HepG2 (cell line): Measurements from ENCODE around the gene ZNF514. TPM values are rescaled to one million over a fixed set of nuclear protein-coding genes. Genes with fewer than 3 reads are reported as not detected.
A peak's percentile ranks its signal among the peaks of the same experiment; 100 is the strongest.

Experiments used
- BRD4 ChIP-seq: sonication (generic); formaldehyde crosslinking; IDR thresholded peaks from 2 replicates; pipeline ENCODE4 v1.4.0; 2020; ENCODE audit warnings: missing genetic modification reagents
- FIP1L1 ChIP-seq: fragments of 200-400 bp; formaldehyde crosslinking; IDR thresholded peaks from 2 replicates; pipeline ENCODE4 v1.6.1; 2018; ENCODE audit warnings: low read depth, mild to moderate bottlenecking, low read length, moderate library complexity, borderline replicate concordance; ENCODE audit not compliant: insufficient read depth
- FLYWCH1 ChIP-seq: sonication (generic); formaldehyde crosslinking; IDR thresholded peaks from 2 replicates; pipeline ENCODE4 v1.8.1; 2023; ENCODE audit warnings: mild to moderate bottlenecking, missing genetic modification reagents
- GABPB1 ChIP-seq: IDR thresholded peaks from 2 replicates; pipeline ENCODE4 v1.6.1; 2016; ENCODE audit warnings: mild to moderate bottlenecking, missing genetic modification reagents, moderate library complexity, missing compliant biosample characterization
- HOXA7 ChIP-seq: sonication (generic); formaldehyde crosslinking; IDR thresholded peaks from 2 replicates; pipeline ENCODE4 v1.8.1; 2022; ENCODE audit warnings: mild to moderate bottlenecking, missing genetic modification reagents, moderate library complexity
- MEF2D ChIP-seq: sonication (generic); formaldehyde crosslinking; IDR thresholded peaks from 2 replicates; pipeline ENCODE4 v1.5.1; 2020; ENCODE audit warnings: mild to moderate bottlenecking, missing genetic modification reagents
- MTERF4 ChIP-seq: sonication (generic); formaldehyde crosslinking; IDR thresholded peaks from 2 replicates; pipeline ENCODE4 v1.8.0; 2023; ENCODE audit warnings: mild to moderate bottlenecking, missing genetic modification reagents
- PLSCR1 ChIP-seq: sonication (generic); formaldehyde crosslinking; IDR thresholded peaks from 2 replicates; pipeline ENCODE4 v1.5.0; 2020; ENCODE audit warnings: missing genetic modification reagents, mild to moderate bottlenecking, borderline replicate concordance
- PRMT3 ChIP-seq: sonication (generic); formaldehyde crosslinking; IDR thresholded peaks from 2 replicates; pipeline ENCODE4 v1.8.1; 2022; ENCODE audit warnings: low read depth, mild to moderate bottlenecking, moderate library complexity, missing genetic modification reagents, borderline replicate concordance
- SIN3B ChIP-seq: fragments of 150-350 bp; IDR thresholded peaks from 2 replicates; pipeline ENCODE4 v1.6.1; 2014; ENCODE audit warnings: low read length
- SIX1 ChIP-seq: sonication (generic); formaldehyde crosslinking; IDR thresholded peaks from 2 replicates; pipeline ENCODE4 v1.4.0; 2020; ENCODE audit warnings: missing genetic modification reagents, borderline replicate concordance
- TOPORS ChIP-seq: sonication (generic); formaldehyde crosslinking; IDR thresholded peaks from 2 replicates; pipeline ENCODE4 v1.8.0; 2023; ENCODE audit warnings: mild to moderate bottlenecking, missing genetic modification reagents
- ZFP91 ChIP-seq: sonication (generic); formaldehyde crosslinking; IDR thresholded peaks from 2 replicates; pipeline ENCODE4 v1.9.0; 2022; ENCODE audit warnings: missing genetic modification reagents, mild to moderate bottlenecking, borderline replicate concordance
- ZHX1 ChIP-seq: sonication (generic); formaldehyde crosslinking; IDR thresholded peaks from 2 replicates; pipeline ENCODE4 v1.8.1; 2022; ENCODE audit warnings: low read depth, mild to moderate bottlenecking, missing genetic modification reagents
- ZNF12 ChIP-seq: sonication (generic); formaldehyde crosslinking; IDR thresholded peaks from 2 replicates; pipeline ENCODE4 v1.5.0; 2020; ENCODE audit warnings: missing genetic modification reagents
- ZNF136 ChIP-seq: sonication (generic); formaldehyde crosslinking; IDR thresholded peaks from 2 replicates; pipeline ENCODE4 v1.8.1; 2022; ENCODE audit warnings: low read depth, mild to moderate bottlenecking, moderate library complexity, missing genetic modification reagents
- ZNF138 ChIP-seq: sonication (generic); formaldehyde crosslinking; IDR thresholded peaks from 2 replicates; pipeline ENCODE4 v1.5.0; 2020; ENCODE audit warnings: mild to moderate bottlenecking, low read depth, missing genetic modification reagents
- ZNF17 ChIP-seq: sonication (generic); formaldehyde crosslinking; IDR thresholded peaks from 2 replicates; pipeline ENCODE4 v1.5.0; 2020; ENCODE audit warnings: mild to moderate bottlenecking, missing genetic modification reagents
- ZNF558 ChIP-seq: sonication (generic); formaldehyde crosslinking; IDR thresholded peaks from 2 replicates; pipeline ENCODE4 v1.9.0; 2022; ENCODE audit warnings: mild to moderate bottlenecking, missing genetic modification reagents, borderline replicate concordance
- ZNF563 ChIP-seq: sonication (generic); formaldehyde crosslinking; IDR thresholded peaks from 2 replicates; pipeline ENCODE4 v1.8.0; 2022; ENCODE audit warnings: mild to moderate bottlenecking, moderate library complexity, missing genetic modification reagents
- ZNF629 ChIP-seq: sonication (generic); formaldehyde crosslinking; conservative IDR thresholded peaks from 2 replicates; pipeline ENCODE4 v1.5.0; 2020; ENCODE audit warnings: missing genetic modification reagents
- ZNF777 ChIP-seq: sonication (generic); formaldehyde crosslinking; IDR thresholded peaks from 2 replicates; pipeline ENCODE4 v1.4.0; 2020; ENCODE audit warnings: missing genetic modification reagents
- ZNF878 ChIP-seq: sonication (generic); formaldehyde crosslinking; IDR thresholded peaks from 2 replicates; pipeline ENCODE4 v1.8.1; 2023; ENCODE audit warnings: mild to moderate bottlenecking, missing genetic modification reagents, moderate library complexity
- ZSCAN9 ChIP-seq: IDR thresholded peaks from 2 replicates; pipeline ENCODE4 v1.6.1; 2016; ENCODE audit warnings: borderline replicate concordance
- polyA plus RNA-seq, 8 experiments: library from polyadenylated mRNA; depleted of rRNA in 3 of 8; stranded (reverse) in 7 of 8; unstranded in 1 of 8; fragments of >200 nt; fragmentation: Illumina TruSeq in 4 of 8; extraction: Trizol in 4 of 8; gene quantifications; 2 replicates each; pipeline versions ENCODE4 v1.2.1 to v1.2.3, GENCODE V29; 2011 to 2016; ENCODE audit warnings: low read depth in 4 of 8, missing spikeins in 1 of 8, mixed read lengths in 1 of 8; ENCODE audit not compliant: insufficient read depth in 1 of 8
- total RNA-seq, 5 experiments: library from RNA; depleted of rRNA; stranded (reverse); fragments of >200 nt; fragmentation: Illumina TruSeq; extraction: Trizol; gene quantifications; 2 replicates each; pipeline ENCODE4 v1.2.3, GENCODE V29; 2016; ENCODE audit warnings: low read depth in 1 of 5

ZNF514 gene
- total and polyA plus RNA-seq, 2 of the 13 experiments (the other 11 are each of a cell fraction or from before 2014, with no cell fraction given): 15.2 to 18.7 TPM

- 0 out of 2 replicates have a peak, but pooled peaks have one; percentile 53 for TF ChIP-seq MTERF4
- no peak; the same call in 1 of the 2 replicates for TF ChIP-seq ZNF878 (CRISPR knock-in tag)
- TF ChIP-seq ZNF629 (CRISPR knock-in tag): peak; percentile 64
- TF ChIP-seq ZNF138 (CRISPR knock-in tag): peak; percentile 89; the same call in 1 of the 2 replicates
- TF ChIP-seq FIP1L1: no peak
- no peak for TF ChIP-seq PLSCR1 (CRISPR knock-in tag)
- peak; percentile 72 for TF ChIP-seq ZNF777
- no peak; the same call in 1 of the 2 replicates for TF ChIP-seq ZSCAN9 (CRISPR knock-in tag)
- no peak for TF ChIP-seq FLYWCH1 (CRISPR knock-in tag)
- peak; percentile 88 for TF ChIP-seq BRD4 (CRISPR knock-in tag)
- TF ChIP-seq TOPORS (CRISPR knock-in tag): peak; percentile 91
- no peak for TF ChIP-seq SIX1 (CRISPR knock-in tag)
- TF ChIP-seq GABPB1 (CRISPR knock-in tag): peak; percentile 88; the same call in 1 of the 2 replicates
- TF ChIP-seq ZNF563 (CRISPR knock-in tag): peak; percentile 97
- no peak for TF ChIP-seq MEF2D (CRISPR knock-in tag)
- peak; percentile 55; the same call in 1 of the 2 replicates for TF ChIP-seq SIN3B
- peak; percentile 89; the same call in 1 of the 2 replicates for TF ChIP-seq ZNF558 (CRISPR knock-in tag)
- TF ChIP-seq ZNF136 (CRISPR knock-in tag): 0 out of 2 replicates have a peak, but pooled peaks have one; percentile 38
- TF ChIP-seq ZNF12: peak; percentile 32; the same call in 1 of the 2 replicates
- TF ChIP-seq ZNF17 (CRISPR knock-in tag): no peak
- no peak for TF ChIP-seq PRMT3 (CRISPR knock-in tag)
- peak; percentile 78; the same call in 1 of the 2 replicates for TF ChIP-seq ZHX1 (CRISPR knock-in tag)
- TF ChIP-seq HOXA7: no peak
- peak; percentile 96 for TF ChIP-seq ZFP91 (CRISPR knock-in tag)
These were observed 38.0 kb downstream of the ZNF514 start, which contains the start of gene MRPS5 (continued) for GRCh38 chr2:95121407-95122196.
